Body of pancreas (tissue), 4 donors: ENCODE measurements around the gene KCND3. TPM values are rescaled to one million over a fixed set of nuclear protein-coding genes. Genes with fewer than 3 reads are reported as not detected.

Experiments
- ATAC-seq: fragments of 150-250 bp; one replicate; pipeline ENCODE4 v1.9.1; 2016
- DNase-seq, 4 donors: peaks; one replicate each; pipeline ENCODE4 v3.0.0-alpha.2; 2019
- H3K27ac ChIP-seq, 4 donors: fragments of 200-600 bp; sonication (generic); 1 replicate in 3 of 4; 2 replicates in 1 of 4; pipeline versions ENCODE4 v1.5.1 to v1.6.1; 2016 to 2019; ENCODE audit warnings: mild to moderate bottlenecking in 1 of 4, mixed read lengths in 1 of 4, moderate library complexity in 1 of 4
- H3K27me3 ChIP-seq, 2 donors: fragments of 200-600 bp; sonication (generic); one replicate each; pipeline ENCODE4 v1.6.0; 2016; ENCODE audit warnings: mild to moderate bottlenecking in 1 of 2
- H3K36me3 ChIP-seq, 2 donors: fragments of 200-600 bp; sonication (generic); replicated peaks in 1 of 2; 2 replicates each; pipeline ENCODE4 v1.5.1; 2016; ENCODE audit warnings: low read depth in 2 of 2; ENCODE audit not compliant: insufficient read depth in 1 of 2
- H3K4me1 ChIP-seq: fragments of 200-600 bp; sonication (generic); one replicate; pipeline ENCODE4 v1.6.0; 2016
- H3K4me3 ChIP-seq, 2 donors: fragments of 200-600 bp; sonication (generic); 1 replicate in 1 of 2; 2 replicates in 1 of 2; pipeline ENCODE4 v1.5.1; 2016 to 2019
- H3K9me3 ChIP-seq, 3 donors: fragments of 200-600 bp; sonication (generic); 1 replicate in 2 of 3; 2 replicates in 1 of 3; pipeline ENCODE4 v1.5.1; 2016
- POLR2A ChIP-seq, 3 donors: fragments of 450-650 bp; IDR thresholded peaks; one replicate each; pipeline ENCODE4 v1.6.1; 2016; ENCODE audit warnings: antibody characterized with exemption in 3 of 3, mild to moderate bottlenecking in 2 of 3
- WGBS, 2 donors: methylation state at CpG; one replicate each; pipeline ENCODE4 v1.1.5; 2017; 5-methylcytosine and 5-hydroxymethylcytosine counted together
- intact Hi-C: fragments of 100-400 bp; cut with DNase I; formaldehyde crosslinking; loops from one replicate; pipeline ENCODE4 v1.15.1; 2023
- small RNA-seq: library from RNA; depleted of rRNA; stranded (forward); fragments of <200 nt; gene quantifications from one replicate; pipeline ENCODE3, GENCODE V24; 2016
- total RNA-seq, 2 donors: library from RNA; depleted of rRNA; stranded (reverse); fragments of >200 nt; gene quantifications; one replicate each; pipeline ENCODE4 v1.1.0, GENCODE V29; 2016
- TF ChIP-seq, protein P1 (sequence below), 7 experiments: fragments of 450-650 bp in 4 of 7; fragments of 200-600 bp in 3 of 7; sonication (generic) in 3 of 7; IDR thresholded peaks; one replicate each; pipeline ENCODE4 v1.5.1; 2016 to 2019; ENCODE audit warnings: antibody characterized with exemption in 7 of 7

Gene KCND3
- total RNA-seq, 2 donors from 2014 or later, result 7.6 to 15.0 TPM

DNA sequence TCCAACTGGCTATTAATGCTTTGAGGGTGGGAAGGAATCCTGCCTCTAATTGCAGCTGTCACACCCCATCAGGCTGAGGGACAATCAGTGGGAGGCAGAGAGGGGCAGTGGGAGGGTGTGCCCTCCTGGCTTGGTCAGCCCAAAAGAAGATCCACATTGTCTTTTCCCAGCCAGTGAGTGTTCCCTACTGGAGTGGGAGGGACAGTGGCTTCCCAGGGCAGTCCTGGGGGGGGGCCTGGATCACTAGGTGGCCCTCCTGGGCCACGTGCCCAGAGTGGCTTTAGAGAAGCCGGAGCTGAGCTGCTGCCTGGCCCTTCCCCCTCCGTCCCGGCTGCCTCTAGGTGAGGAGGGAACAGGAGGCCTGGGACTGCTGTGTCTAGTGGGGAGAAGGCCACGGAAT, 264.3 kb downstream of the KCND3 start:
- no peak overlapping the region for H3K27ac ChIP-seq
- H3K9me3 ChIP-seq, result no peaks in the 10 kb centered on the region
- no peak overlapping the region for H3K4me3 ChIP-seq
- TF ChIP-seq POLR2A (IDR thresholded peaks at IDR 0.05), result no peak
- TF ChIP-seq, protein P1, sequence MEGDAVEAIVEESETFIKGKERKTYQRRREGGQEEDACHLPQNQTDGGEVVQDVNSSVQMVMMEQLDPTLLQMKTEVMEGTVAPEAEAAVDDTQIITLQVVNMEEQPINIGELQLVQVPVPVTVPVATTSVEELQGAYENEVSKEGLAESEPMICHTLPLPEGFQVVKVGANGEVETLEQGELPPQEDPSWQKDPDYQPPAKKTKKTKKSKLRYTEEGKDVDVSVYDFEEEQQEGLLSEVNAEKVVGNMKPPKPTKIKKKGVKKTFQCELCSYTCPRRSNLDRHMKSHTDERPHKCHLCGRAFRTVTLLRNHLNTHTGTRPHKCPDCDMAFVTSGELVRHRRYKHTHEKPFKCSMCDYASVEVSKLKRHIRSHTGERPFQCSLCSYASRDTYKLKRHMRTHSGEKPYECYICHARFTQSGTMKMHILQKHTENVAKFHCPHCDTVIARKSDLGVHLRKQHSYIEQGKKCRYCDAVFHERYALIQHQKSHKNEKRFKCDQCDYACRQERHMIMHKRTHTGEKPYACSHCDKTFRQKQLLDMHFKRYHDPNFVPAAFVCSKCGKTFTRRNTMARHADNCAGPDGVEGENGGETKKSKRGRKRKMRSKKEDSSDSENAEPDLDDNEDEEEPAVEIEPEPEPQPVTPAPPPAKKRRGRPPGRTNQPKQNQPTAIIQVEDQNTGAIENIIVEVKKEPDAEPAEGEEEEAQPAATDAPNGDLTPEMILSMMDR (IDR thresholded peaks at IDR 0.05), result no peak
- DNase-seq (peak in 1 of 4 donors; percentile 27), ATAC-seq (no peak)
- intact Hi-C loops, result no loop called here
- H3K27me3 ChIP-seq, result no peaks in the 10 kb centered on the region
- 29 to 67% methylated on average over 1 to 5 of the region's 5 CpGs for WGBS, 2 donors
- no peaks in the 10 kb centered on the region for H3K36me3 ChIP-seq
- no peaks in the 10 kb centered on the region for H3K4me1 ChIP-seq

GRCh38 chr1:111723871-111724270, 265.6 kb downstream of the KCND3 start:
- intact Hi-C loops, result no loop called here
- TF ChIP-seq, protein P1 (IDR thresholded peaks at IDR 0.05), result no peak
- no peak for TF ChIP-seq POLR2A (IDR thresholded peaks at IDR 0.05)

DNA sequence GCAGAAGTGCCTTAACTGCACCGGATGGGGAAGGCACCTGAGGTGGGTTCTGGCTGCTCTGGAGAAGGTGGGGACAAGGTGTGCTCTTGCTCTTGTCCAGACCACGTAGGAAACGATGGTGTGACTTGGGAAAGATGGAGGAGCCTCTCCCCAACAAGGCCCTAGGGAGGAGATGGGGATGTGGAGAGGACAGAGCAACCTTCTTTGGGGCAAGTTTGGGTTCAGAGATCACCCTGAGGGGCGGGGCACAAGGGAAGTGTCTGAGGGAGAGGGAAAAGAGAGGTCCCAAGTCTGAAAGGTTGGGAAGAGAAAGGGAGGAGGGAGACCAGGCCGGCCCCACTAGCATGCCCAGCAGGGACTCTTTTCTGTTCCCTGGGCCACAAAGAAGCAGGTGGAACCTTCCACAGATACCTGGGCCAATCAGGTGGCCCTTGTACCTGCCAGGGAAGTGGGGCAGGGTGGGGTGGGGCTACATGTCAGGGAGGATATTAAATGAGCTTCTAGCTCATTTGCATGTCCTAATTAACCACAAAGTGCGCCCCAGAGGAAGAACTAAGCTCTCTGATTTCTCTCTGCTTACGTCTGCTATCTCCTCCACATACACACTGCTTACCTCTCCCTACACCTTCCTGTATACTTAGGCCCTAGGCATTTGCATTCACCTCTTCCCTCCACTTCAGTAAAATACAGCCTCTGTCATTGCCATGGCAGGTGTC, 266.2 kb downstream of the KCND3 start:
- no peak for DNase-seq
- Histone ChIP-seq H3K27ac (no peak overlapping the region), H3K36me3 (no peaks in the 10 kb centered on the region), H3K4me1 (no peaks in the 10 kb centered on the region), H3K27me3 (no peaks in the 10 kb centered on the region), H3K4me3 (no peak overlapping the region), H3K9me3 (no peaks in the 10 kb centered on the region)
- TF ChIP-seq, protein P1 (IDR thresholded peaks at IDR 0.05), result no peak
- TF ChIP-seq POLR2A (IDR thresholded peaks at IDR 0.05), result no peak
- ATAC-seq, result no peak
- intact Hi-C loops, result no loop called here
- WGBS, 2 donors, result 59 to 63% methylated on average over 7 of the region's 7 CpGs

More at GRCh38 chr1:111723871-111724270, 265.6 kb downstream of the KCND3 start:
- no peaks in the 10 kb centered on the region for H3K9me3 ChIP-seq
- no peak overlapping the region for H3K4me3 ChIP-seq
- H3K36me3 ChIP-seq, result no peaks in the 10 kb centered on the region
- DNase-seq, result no peak
- ATAC-seq, result no peak
- H3K27ac ChIP-seq, result no peak overlapping the region
- whole genome bisulfite sequencing, 2 donors, result 8 to 15% methylated on average over 1 of the region's 1 CpG
- no peaks in the 10 kb centered on the region for H3K4me1 ChIP-seq
- H3K27me3 ChIP-seq, result no peaks in the 10 kb centered on the region

DNA sequence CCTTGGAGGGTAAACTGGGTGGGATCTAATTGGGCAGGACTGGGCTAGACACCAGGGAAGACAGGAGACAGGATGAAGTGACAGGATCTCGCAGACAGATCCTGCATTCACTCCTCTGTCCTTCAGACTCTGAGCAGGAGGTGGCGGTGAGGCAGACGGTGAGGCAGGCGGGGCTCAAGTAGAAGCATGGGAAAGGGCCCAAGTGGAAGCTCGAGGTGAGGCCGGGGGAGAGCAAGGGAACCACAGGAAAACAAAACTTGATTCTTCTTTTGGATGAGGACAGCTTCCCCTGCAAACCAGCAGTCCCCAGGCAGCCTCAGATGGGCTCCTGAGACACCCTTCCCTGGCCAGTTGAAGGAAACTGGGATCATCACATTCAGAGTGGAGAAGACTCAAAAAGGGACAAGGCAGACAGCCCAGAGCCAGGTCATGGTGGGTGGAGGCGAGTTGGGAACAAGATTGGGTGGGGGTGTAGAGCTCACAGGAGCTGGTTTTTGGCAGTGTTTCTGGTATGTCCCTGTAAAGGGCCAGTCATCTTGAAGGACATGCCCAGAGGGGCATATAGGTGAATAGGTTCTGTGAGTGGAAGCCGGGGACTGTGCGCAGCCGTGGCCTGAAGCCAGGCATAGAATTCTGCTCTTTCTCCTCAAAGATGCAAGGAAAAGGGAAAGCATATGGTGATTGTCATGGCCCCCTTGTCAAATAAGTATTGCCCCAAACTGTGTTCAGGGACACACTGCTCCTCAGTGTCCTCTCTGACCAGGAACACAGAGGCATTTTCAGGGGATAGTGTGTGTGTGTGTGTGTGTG, 268.3 kb downstream of the KCND3 start:
- ATAC-seq, result no peak
- TF ChIP-seq, protein P1 (IDR thresholded peaks at IDR 0.05), result no peak
- no peak for TF ChIP-seq POLR2A (IDR thresholded peaks at IDR 0.05)
- WGBS, 2 donors, result 58 to 60% methylated on average over 10 of the region's 10 CpGs
- Histone ChIP-seq H3K9me3 (no peaks in the 10 kb centered on the region), H3K27ac (no peak overlapping the region), H3K4me3 (no peak overlapping the region), H3K36me3 (no peaks in the 10 kb centered on the region), H3K27me3 (no peaks in the 10 kb centered on the region), H3K4me1 (no peaks in the 10 kb centered on the region)
- intact Hi-C loops, result no loop called here
- no peak for DNase-seq

Small RNA genes within 50 kb of the gene (small RNA-seq; reads per million reads assigned to genes)
- not detected for gene INKA2

Other genes starting within 250 kb of the KCND3 start
- 10 to 100 TPM in 1 of 2 donors, 1 to 10 TPM in 1; 5.7 to 34.3 TPM for gene DDX20, start 233.8 kb downstream of the KCND3 start, total RNA-seq